Heart right ventricle (tissue), 16 donors: ENCODE data around the gene EFCC1. TPM values are rescaled to one million over a fixed set of nuclear protein-coding genes. Genes with fewer than 3 reads are reported as not detected.

Experiments used
- ATAC-seq, 8 donors: fragments of 200-7000 bp; cut with Tn5 transposase; one replicate each; pipeline ENCODE4 v1.9.1; 2020; ENCODE audit warnings: mild to moderate bottlenecking in 8 of 8, moderate library complexity in 8 of 8, moderate number of reproducible peaks in 1 of 8
- DNase-seq, 2 donors: peaks; one replicate each; pipeline ENCODE4 v3.0.0-alpha.2; 2020
- H3K27ac ChIP-seq, 10 donors: fragments of 200-600 bp; sonication (generic) in 2 of 10; one replicate each; pipeline versions ENCODE4 v1.5.0 to v1.8.0; 2020 to 2022; ENCODE audit warnings: mild to moderate bottlenecking in 3 of 10
- H3K27me3 ChIP-seq, 7 donors: fragments of 200-600 bp; one replicate each; pipeline ENCODE4 v1.8.0; 2021 to 2022; ENCODE audit warnings: mild to moderate bottlenecking in 2 of 7
- H3K36me3 ChIP-seq, 9 donors: fragments of 200-600 bp; sonication (generic) in 1 of 9; one replicate each; pipeline versions ENCODE4 v1.5.0 to v1.8.0; 2020 to 2022; ENCODE audit warnings: mild to moderate bottlenecking in 2 of 9
- H3K4me1 ChIP-seq, 9 donors: fragments of 200-600 bp; sonication (generic) in 1 of 9; one replicate each; pipeline versions ENCODE4 v1.5.0 to v1.8.0; 2020 to 2022; ENCODE audit warnings: mild to moderate bottlenecking in 4 of 9
- H3K4me3 ChIP-seq, 10 donors: fragments of 200-600 bp; sonication (generic) in 2 of 10; one replicate each; pipeline versions ENCODE4 v1.5.0 to v1.8.0; 2020 to 2022; ENCODE audit warnings: mild to moderate bottlenecking in 7 of 10, moderate library complexity in 2 of 10
- H3K9me3 ChIP-seq, 11 donors: fragments of 200-600 bp in 10 of 11; sonication (generic) in 2 of 11; one replicate each; pipeline versions ENCODE4 v1.5.0 to v1.8.0; 2013 to 2022; ENCODE audit warnings: mild to moderate bottlenecking in 2 of 11, control low read depth in 1 of 11, moderate library complexity in 1 of 11
- CTCF ChIP-seq, 9 donors: fragments of 200-600 bp; sonication (generic) in 2 of 9; IDR thresholded peaks; one replicate each; pipeline versions ENCODE4 v1.5.0 to v1.8.0; 2021 to 2022; ENCODE audit warnings: antibody characterized with exemption in 9 of 9, mild to moderate bottlenecking in 5 of 9, moderate library complexity in 1 of 9
- WGBS, 2 donors: extraction: QIAGEN DNeasy Blood & Tissue Kit; methylation state at CpG; one replicate each; pipeline ENCODE4 v1.1.7; 2013; ENCODE audit warnings: inconsistent platforms in 1 of 2; 5-methylcytosine and 5-hydroxymethylcytosine counted together
- intact Hi-C, 10 donors: fragments of 100-400 bp; cut with DNase I; formaldehyde crosslinking; loops; one replicate each; pipeline versions ENCODE4 v1.11.1 to v1.14.2; 2022
- long read RNA-seq, 3 donors: library from polyadenylated mRNA; unstranded; transcript quantifications; one replicate each; pipeline ENCODE4 v2.0.0, GENCODE V29; 2020 to 2021
- polyA plus RNA-seq, 2 donors: library from polyadenylated mRNA; stranded (reverse); fragments of 200-250 nt; gene quantifications; one replicate each; pipeline ENCODE4 v1.2.3, GENCODE V29; 2013
- total RNA-seq, 10 donors: library from RNA; stranded (reverse); fragmentation: NEBNext Ultra II Directional in 3 of 10; extraction: Animal tissue kit (Norgen Biotek cat#: 25700) in 3 of 10; gene quantifications; one replicate each; pipeline versions ENCODE4 v1.2.1 to v1.2.4, GENCODE V29; 2021 to 2023
- donor health status: Arrhythmogenic right ventricular cardiomyopathy.
- donor health status: ischemic (EF 13 %, LVEDD 7.1; RV severe dilation, severe dysfunction).
- donor health status: healthy with polysubstance abuse.
- donor health status: DM: no; HTN: yes; CAD: no.
- donor health status: DM: no; HTN: no; CAD: no.
- donor health status: ischemic (EF 25% LVEDD 6.9; RV normal size, moderate dysfunction).
- donor health status: ischemic (EF 25% LVEDD 5.7; RV mildly dilated, moderate dysfunction).
- donor health status: healthy.
- donor health status: DM: yes; HTN: yes; CAD: no.
- donor health status: Ischemic cardiomyopathy.
- donor health status: ischemic (EF 35%, LVEDD 5.7; RV mildly dilated, moderate dysfunction).
- donor health status: nonischemic (EF 11% LVEDD 7.7; RV severe dilation, severe dysfunction).
- donor health status: DM: yes; HTN: yes; CAD: no.
- donor health status: PGD.
- donor health status: ischemic (EF 29% LVEDD 5.4; RV normal size, mild dysfunction).
- donor health status: nonischemic (EF 23%, LVEDD 6.1; RV moderate dilation, normal function).

Gene EFCC1
- 1 to 10 TPM; 1.0 to 3.3 (median 2.1) TPM for total RNA-seq
- polyA plus RNA-seq = 1 to 10 TPM; 1.4 to 3.1 TPM
- long read RNA-seq, donor 1, partial matches to known transcripts = 1 of 10 reads
- long read RNA-seq, donor 1, other reads (novel, unspliced or antisense) = 8 of 10 reads
- long read RNA-seq, donor 2, partial matches to known transcripts = 1 of 11 reads
- long read RNA-seq, donor 2, other reads (novel, unspliced or antisense) = 9 of 11 reads
- long read RNA-seq, donor 3, partial matches to known transcripts = 3 of 3 reads
- long read RNA-seq, donor 3, other reads (novel, unspliced or antisense) = 0 of 3 reads

GRCh38 chr3:129001101-129001805, at the start of gene EFCC1:
Gene EFCC1, plus strand, starts transcription at chr3:129001304. Its CDS starts 325 bp downstream, at chr3:129001629.
- Histone ChIP-seq H3K27me3 (peaks cover 0 to 67% (median 32%) of the 10 kb centered on the region in 7 donors), H3K4me1 (peaks cover 0 to 61% (median 33%) of the 10 kb centered on the region in 9 donors), H3K36me3 (no peaks in the 10 kb centered on the region), H3K4me3 (peak within 1 kb of the TSS; percentile 46 to 85 (median 70)), H3K27ac (peak within 1 kb of the TSS; percentile 69 to 96 (median 82)), H3K9me3 (no peaks in the 10 kb centered on the region)
- 1% methylated on average over 41 to 74 of the region's 74 CpGs for WGBS, 2 donors
- DNase-seq (peak; percentile 80 to 87), ATAC-seq (peak; percentile 78 to 92 (median 87))
- intact Hi-C loops = loop anchor here in 1 of 10 donors (5.0 kb wide), 1 partner anchor 51 kb away; no protein-coding TSS in a partner anchor
- TF ChIP-seq CTCF (IDR thresholded peaks at IDR 0.05) = peak in 1 of 9 donors; percentile 19

- 98 to 99% methylated on average over 2 of the region's 2 CpGs for WGBS, 2 donors
- Histone ChIP-seq H3K4me1 (no peaks in the 10 kb centered on the region), H3K27me3 (no peaks in the 10 kb centered on the region), H3K9me3 (peaks cover 0 to 11% (median 0%) of the 10 kb centered on the region in 11 donors), H3K4me3 (no peak overlapping the region), H3K27ac (no peak overlapping the region), H3K36me3 (no peaks in the 10 kb centered on the region)
- ATAC-seq = no peak
- TF ChIP-seq CTCF (IDR thresholded peaks at IDR 0.05) = no peak
- no peak for DNase-seq
- intact Hi-C loops = no loop called here
These were observed 44.7 kb upstream of the EFCC1 start for GRCh38 chr3:128956440-128956839.

- ATAC-seq = no peak
- peaks cover 0 to 4% (median 3%) of the 10 kb centered on the region in 9 donors for H3K4me1 ChIP-seq
- TF ChIP-seq CTCF (IDR thresholded peaks at IDR 0.05) = no peak
- no peak for DNase-seq
- no peak overlapping the region for H3K4me3 ChIP-seq
- no peak overlapping the region for H3K27ac ChIP-seq
- intact Hi-C loops = no loop called here
- no peaks in the 10 kb centered on the region for H3K27me3 ChIP-seq
- WGBS, 2 donors = 83 to 87% methylated on average over 8 to 9 of the region's 9 CpGs
- no peaks in the 10 kb centered on the region for H3K36me3 ChIP-seq
- H3K9me3 ChIP-seq = no peaks in the 10 kb centered on the region
These were observed 35.8 kb upstream of the EFCC1 start for GRCh38 chr3:128965280-128965679.

- no peaks in the 10 kb centered on the region for H3K36me3 ChIP-seq
- intact Hi-C loops = no loop called here
These were observed 35.3 kb upstream of the EFCC1 start for GRCh38 chr3:128965818-128966217.

More at GRCh38 chr3:128965818-128966217, 35.3 kb upstream of the EFCC1 start:
- no peaks in the 10 kb centered on the region for H3K9me3 ChIP-seq
- H3K4me3 ChIP-seq = no peak overlapping the region
- no peaks in the 10 kb centered on the region for H3K27me3 ChIP-seq
- WGBS, 2 donors = 87 to 89% methylated on average over 3 of the region's 3 CpGs
- DNase-seq = no peak
- ATAC-seq = no peak
- TF ChIP-seq CTCF (IDR thresholded peaks at IDR 0.05) = no peak
- H3K4me1 ChIP-seq = peaks cover 0 to 10% (median 8%) of the 10 kb centered on the region in 9 donors
- H3K27ac ChIP-seq = no peak overlapping the region
